GOT3 (cell line): ENCODE data around the gene GCK.
A peak's percentile ranks its signal among the peaks of the same experiment; 100 is the strongest.
"Not testable (repeated sequence)": the region's sequence is repeated elsewhere in the genome, so short reads cannot be mapped to it uniquely, and the experiment has no call there.

ENCODE experiments used
- DNase-seq: peaks from one replicate; lab custom pipeline; 2025; ENCODE audit warnings: mixed read lengths; lab: John Stamatoyannopoulos, UW

Gene GCK

GRCh38 chr7:44201813-44202212 is 12.6 kb upstream of the GCK start:
- DNase-seq: no peak

- DNase-seq: peak; percentile 79
Measured at GRCh38 chr7:44200699-44201461, 11.6 kb upstream of the GCK start, which contains the start of gene YKT6. Gene YKT6 (plus strand): TSS chr7:44200978. CDS start chr7:44201136, 158 bp downstream.

DNA sequence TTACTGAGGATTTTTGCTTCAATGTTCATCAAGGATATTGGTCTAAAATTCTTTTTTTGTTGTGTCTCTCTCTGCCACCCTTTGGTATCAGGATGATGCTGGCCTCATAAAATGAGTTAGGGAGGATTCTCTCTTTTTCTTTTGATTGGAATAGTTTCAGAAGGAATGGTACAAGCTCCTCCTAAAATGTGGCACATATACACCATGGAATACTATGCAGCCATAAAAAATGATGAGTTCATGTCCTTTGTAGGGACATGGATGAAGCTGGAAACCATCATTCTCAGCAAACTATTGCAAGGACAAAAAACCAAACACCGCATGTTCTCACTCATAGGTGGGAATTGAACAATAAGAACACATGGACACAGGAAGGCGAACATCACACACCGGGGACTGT is 10.9 kb upstream of the GCK start:
- not testable (repeated sequence) for DNase-seq

DNA sequence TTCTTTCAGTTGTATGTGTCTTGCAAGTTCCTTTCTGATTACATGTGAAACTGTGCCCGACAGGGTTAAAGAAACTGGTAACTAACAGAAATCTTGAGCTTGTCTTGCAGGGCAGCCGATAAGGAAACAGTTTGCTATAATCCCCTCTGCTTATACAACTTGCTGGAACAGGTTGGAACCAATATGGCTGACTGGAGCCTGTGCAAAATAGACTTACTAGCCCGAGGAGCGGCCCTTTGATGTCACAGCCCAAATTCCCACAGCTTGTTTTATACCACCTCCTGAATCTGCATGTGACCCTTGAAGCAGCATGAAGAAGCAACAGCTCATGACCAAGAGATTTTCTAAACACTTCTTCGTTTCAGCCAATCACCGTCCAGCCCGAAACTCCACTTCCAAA is 8.2 kb upstream of the GCK start:
- no peak for DNase-seq

GRCh38 chr7:44196450-44196872 is 7.2 kb upstream of the GCK start:
- no peak for DNase-seq

- no peak for DNase-seq
Measured at GRCh38 chr7:44195889-44196288, 6.7 kb upstream of the GCK start.

- no peak for DNase-seq
Measured at GRCh38 chr7:44194562-44195145, 5.4 kb upstream of the GCK start.

DNA sequence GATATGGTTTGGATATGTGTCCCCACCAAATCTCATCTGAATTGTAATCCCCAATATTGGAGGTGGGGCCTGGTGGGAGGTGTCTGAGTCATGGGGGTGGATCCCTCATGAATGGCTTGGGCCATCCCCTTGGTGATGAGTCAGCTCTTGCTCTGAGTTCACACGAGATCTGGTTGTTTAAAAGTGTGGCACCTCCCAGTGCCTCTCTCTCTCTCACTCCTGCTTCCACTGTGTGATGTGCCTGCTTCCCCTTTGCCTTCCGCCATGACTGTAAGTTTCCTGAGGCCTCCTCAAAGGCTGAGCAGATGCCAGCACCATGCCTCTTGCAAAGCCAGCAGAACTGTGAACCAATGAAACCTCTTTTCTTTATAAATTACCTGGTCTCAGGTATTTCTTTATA is 4.8 kb upstream of the GCK start:
- DNase-seq: no peak

DNA sequence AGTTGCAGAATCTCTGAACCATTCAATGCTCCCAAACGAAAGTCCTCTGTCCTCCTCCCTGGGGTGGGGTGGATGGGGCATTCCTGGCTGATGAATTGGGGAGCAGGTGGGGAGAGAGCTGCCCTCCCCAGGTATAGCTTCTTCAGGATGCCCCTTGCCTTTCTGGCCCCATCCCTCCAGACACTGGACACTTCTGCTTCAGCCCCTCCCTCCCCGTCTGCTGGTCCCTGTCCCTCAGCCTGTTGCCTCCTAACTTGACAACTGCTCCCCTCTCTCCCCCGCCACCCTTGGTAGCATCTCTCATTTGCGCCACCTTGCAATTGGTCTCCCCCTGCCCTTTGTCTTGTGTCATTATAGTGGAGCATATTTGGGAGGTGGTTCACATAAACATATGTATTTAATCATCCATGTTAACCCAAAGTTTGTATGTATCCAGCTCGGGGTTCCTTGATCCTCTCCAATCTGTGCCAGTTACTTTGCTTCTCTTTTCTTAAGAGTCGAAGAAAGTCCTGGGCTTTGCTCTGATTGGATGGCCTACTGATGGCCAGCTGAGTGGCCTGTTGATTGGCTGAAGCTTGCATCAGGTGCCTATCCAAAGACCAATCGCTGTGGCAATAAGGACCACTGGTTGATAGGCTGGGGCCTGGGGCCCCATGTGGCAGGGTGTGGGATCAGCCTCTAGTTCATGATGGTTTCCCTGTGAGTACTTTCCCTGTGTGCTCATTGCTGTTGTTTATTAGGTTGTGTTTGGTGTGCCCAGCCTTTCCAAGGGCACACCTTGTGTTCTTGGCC is 4.0 kb upstream of the GCK start:
- DNase-seq: no peak

DNA sequence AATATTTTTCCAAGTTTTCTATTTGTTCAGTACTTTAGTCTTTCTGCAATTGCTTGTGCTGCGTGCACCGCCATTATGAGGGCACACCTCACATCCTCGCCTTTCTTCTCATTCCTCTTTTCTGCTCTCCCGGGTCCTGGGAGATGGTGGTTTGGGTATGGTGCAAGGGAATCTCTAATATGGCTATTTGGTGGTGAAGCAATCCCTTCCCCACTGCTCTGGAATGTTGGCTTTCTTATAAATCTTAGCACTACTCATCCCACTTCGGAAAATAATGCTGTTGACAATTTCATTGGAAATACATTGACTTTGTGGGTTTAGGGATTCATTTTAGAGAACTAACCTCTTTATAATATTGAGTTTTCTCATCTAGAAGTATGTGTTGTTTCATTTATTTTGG is 1.9 kb upstream of the GCK start:
- no peak for DNase-seq

DNA sequence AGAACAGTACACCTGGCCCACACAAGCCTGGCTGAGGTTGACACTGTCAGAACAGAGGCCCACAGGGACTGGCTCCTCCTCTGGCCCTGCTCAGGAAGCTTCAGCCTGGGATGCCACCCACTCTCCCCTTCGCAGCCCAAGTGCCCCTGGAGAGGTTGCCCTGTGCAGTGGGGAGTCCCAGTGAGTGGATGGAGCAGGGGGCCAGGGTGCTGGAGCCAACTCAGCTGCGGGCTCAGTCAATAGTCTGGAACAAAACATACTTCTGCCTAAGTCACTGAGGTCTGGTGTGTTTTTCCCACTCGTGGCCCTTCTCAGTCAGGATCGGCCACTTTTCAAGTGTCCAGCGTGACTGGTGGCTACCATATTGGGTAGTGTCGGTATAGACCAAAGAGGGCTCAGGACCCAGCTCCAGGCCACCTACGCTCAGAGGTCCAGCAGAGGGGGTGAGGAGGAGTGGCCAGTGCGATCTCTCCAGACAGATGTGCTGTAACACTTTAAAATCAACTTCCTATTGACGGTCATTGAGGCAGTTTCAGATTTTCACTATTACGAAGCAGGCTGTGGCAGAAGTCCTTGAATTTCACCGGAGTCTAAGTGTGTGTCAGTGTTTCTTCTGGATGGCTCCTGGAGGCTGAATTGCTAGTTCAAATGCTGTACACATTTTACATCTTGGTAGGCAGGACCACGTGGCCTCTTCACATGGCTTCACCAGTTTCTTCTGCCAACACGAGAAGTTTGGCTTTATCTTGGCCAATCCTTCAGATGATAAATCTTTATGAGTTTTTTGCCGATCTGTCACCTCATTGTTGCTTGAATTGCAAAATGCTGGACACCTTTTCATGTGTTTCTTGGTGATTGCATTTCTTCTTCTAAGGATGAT is 994 bp upstream of the GCK start:
- no peak for DNase-seq

- DNase-seq: no peak
Measured at GRCh38 chr7:44188480-44189225, 586 bp downstream of the GCK start.

DNA sequence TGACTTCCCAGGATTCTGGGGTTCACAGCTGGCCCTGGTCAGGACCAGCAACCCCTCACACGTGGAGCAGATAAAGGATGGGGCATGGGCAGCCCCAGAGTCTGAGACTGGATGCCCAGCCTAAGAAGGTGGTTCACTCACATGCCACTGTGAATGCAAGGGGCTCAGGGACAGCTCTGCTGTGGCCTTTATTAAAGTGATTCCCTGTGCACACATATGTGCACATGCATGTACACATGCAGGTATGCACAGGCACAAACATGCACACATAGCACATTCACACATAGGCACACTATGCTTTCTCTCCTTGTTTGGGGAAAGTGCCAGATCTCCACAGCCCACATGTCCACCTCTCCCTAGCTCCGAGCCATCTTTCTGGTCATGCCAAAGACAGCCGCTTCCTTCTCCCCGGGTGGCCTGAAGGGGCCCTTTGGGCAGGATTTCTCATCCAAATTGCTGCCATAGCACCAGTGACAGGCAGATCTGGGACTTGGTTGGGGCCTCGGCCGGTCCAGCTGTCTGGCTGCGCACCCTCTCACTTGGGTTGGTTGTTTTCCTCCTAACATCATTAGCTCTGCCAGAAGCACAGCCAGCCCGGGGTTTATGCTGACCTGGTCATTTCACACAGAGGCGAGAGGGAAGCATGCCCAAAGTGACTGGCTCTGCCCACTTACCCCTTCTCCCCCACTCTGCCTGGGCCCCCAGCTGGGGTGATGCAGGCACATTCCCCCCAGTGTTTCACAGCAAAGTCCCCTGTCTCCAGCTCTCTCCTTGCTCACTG is 1.4 kb downstream of the GCK start:
- DNase-seq: no peak

GRCh38 chr7:44186736-44187135 is 2.5 kb downstream of the GCK start:
- DNase-seq: no peak

GRCh38 chr7:44185729-44186128 is 3.5 kb downstream of the GCK start:
- no peak for DNase-seq

GRCh38 chr7:44184873-44185446 is 4.3 kb downstream of the GCK start:
- no peak for DNase-seq

- no peak for DNase-seq
Measured at GRCh38 chr7:44184206-44184872, 4.9 kb downstream of the GCK start.

- no peak for DNase-seq
Measured at GRCh38 chr7:44183386-44183785, 5.9 kb downstream of the GCK start.

DNA sequence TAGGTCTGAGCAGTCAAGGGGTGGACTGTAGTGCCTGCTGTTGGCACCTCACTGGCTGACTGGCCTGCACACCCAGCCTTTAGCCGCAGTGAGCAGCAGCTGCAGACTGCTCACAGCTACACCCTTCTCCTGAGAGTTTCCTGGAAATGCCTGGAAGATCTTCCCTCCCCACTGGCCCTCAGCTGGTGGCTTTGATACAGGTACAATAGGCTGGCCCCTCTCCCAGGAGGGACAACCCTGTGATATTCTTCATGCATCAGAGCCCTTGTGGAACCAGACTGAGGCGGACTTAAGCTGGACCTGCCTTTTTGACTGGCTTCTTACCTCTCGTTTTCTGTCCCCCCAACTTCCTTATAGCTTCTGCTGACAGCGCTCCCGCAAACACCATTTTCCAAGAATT is 6.4 kb downstream of the GCK start:
- DNase-seq: no peak

GRCh38 chr7:44180631-44181030 is 8.6 kb downstream of the GCK start:
- DNase-seq: no peak
